ENCODE results near the gene VWA2. TPM values are rescaled to one million over a fixed set of nuclear protein-coding genes. Genes with fewer than 3 reads are reported as not detected.

Gene VWA2
- total and polyA plus RNA-seq, 10 of the 15 experiments (the other 5 are each of a cell fraction or from before 2014, with no cell fraction given) = 0.03 TPM; not detected in 9

DNA sequence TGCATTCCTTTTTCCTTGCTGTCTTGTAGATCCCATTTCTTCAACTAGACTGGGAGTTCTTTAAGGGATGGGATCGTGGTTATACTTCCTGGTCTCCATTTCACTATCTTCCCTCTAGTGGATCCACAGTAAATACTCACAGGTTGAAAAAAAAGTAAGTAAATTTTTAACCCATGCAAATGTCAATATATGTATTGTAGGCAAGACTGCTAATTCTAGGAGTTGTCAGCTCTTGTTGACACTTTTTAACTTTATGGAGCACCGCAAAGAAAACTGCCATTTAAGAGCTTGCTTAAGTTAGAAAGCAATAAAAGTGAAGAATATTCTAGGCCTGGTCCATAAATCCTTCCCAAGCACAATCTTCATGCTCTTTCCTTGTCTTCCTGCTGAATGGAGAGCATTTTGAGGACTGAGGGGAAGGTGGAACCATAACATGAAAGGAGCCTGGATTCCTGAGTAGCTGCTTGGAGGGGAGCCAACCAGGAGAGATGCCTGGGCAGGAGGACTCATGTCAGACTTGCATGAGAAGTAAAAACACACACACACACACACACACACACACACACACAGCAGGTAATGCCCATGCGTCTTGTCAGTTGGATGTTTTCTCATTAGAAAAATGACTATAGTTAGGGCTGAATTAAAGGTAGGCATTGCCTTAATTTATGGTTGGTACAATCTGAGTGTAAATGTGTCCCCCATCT, 32.2 kb downstream of the VWA2 start:
- ChIA-PET POLR2A (no interaction called here), CTCF (no interaction called here), SMC1A (ENCODE audit: uncharacterized antibody, unreplicated experiment) (interaction anchor here (0.6 to 0.9 kb wide), 3 partner anchors 13 to 230 kb away, joined by 3 to 6 read pairs (median 3); no protein-coding TSS in a partner anchor), RAD21 (ENCODE audit: unreplicated experiment) (no interaction called here)
- peaks cover 0 to 4% of the 10 kb centered on the region in 2 experiments for H3K27me3 ChIP-seq (replicated peaks in 1 of 2; ENCODE audit: control insufficient read depth in 2 of 2, insufficient read depth in 2 of 2, low read length in 1 of 2)
- H3K4me2 ChIP-seq (ENCODE audit: control insufficient read depth, insufficient read depth) = no peak overlapping the region
- no TSS peak for BruUV-seq (replicated peaks)
- no peak for FAIRE-seq
- H3K9ac ChIP-seq (ENCODE audit: control insufficient read depth, insufficient read depth, low read length) = no peak overlapping the region
- H3K4me3 ChIP-seq = no peak overlapping the region
- intact Hi-C loops (cut with micrococcal nuclease; ENCODE audit: unreplicated experiment) = no loop called here
- no peak overlapping the region for H2AFZ ChIP-seq (ENCODE audit: control insufficient read depth, low read depth, low read length)
- no peaks in the 10 kb centered on the region for H4K20me1 ChIP-seq (ENCODE audit: control insufficient read depth, insufficient read depth)
- TF ChIP-seq CREB1 (IDR thresholded peaks at IDR 0.05; ENCODE audit: low read depth) (no peak), FOXK2 (IDR thresholded peaks at IDR 0.05) (no peak), NKRF (conservative IDR thresholded peaks at IDR 0.05) (no peak), ZZZ3 (IDR thresholded peaks at IDR 0.05; ENCODE audit: control insufficient read depth, insufficient read length, low read depth) (no peak), LARP7 (IDR thresholded peaks at IDR 0.05) (no peak)
- ATAC-seq = no peak
- H3K4me1 ChIP-seq (ENCODE audit: control insufficient read depth, insufficient read depth, low read length) = no peaks in the 10 kb centered on the region
- in situ Hi-C loops (cut with MboI) = no loop called here
- no peaks in the 10 kb centered on the region for H3K9me3 ChIP-seq (replicated peaks; ENCODE audit: control insufficient read depth, insufficient read depth, low read length)
- no peaks in the 10 kb centered on the region for H3K79me2 ChIP-seq (ENCODE audit: control insufficient read depth, insufficient read depth, low read length)
- H3K27ac ChIP-seq (ENCODE audit: control insufficient read depth, insufficient read depth) = no peak overlapping the region
- no peak for DNase-seq (ENCODE audit: low read depth, low spot score)
- H3K36me3 ChIP-seq (ENCODE audit: control insufficient read depth in 2 of 2, insufficient read depth in 2 of 2, low read length in 1 of 2) = no peaks in the 10 kb centered on the region
- 53% methylated on average over 3 of the region's 3 CpGs for WGBS (ENCODE audit: insufficient coverage, insufficient replicate concordance, low lambda C conversion rate, missing lambda C conversion rate)

- ChIA-PET POLR2A (no interaction called here), CTCF (no interaction called here), SMC1A (ENCODE audit: uncharacterized antibody, unreplicated experiment) (no interaction called here), RAD21 (ENCODE audit: unreplicated experiment) (no interaction called here)
- Histone ChIP-seq H3K36me3 (ENCODE audit: control insufficient read depth in 2 of 2, insufficient read depth in 2 of 2, low read length in 1 of 2) (no peaks in the 10 kb centered on the region), H3K4me3 (no peak overlapping the region), H3K4me2 (ENCODE audit: control insufficient read depth, insufficient read depth) (no peak overlapping the region), H3K27me3 (replicated peaks in 1 of 2; ENCODE audit: control insufficient read depth in 2 of 2, insufficient read depth in 2 of 2, low read length in 1 of 2) (peaks cover 0 to 4% of the 10 kb centered on the region in 2 experiments), H3K27ac (ENCODE audit: control insufficient read depth, insufficient read depth) (no peak overlapping the region), H3K9me3 (replicated peaks; ENCODE audit: control insufficient read depth, insufficient read depth, low read length) (no peaks in the 10 kb centered on the region), H4K20me1 (ENCODE audit: control insufficient read depth, insufficient read depth) (no peaks in the 10 kb centered on the region), H3K79me2 (ENCODE audit: control insufficient read depth, insufficient read depth, low read length) (no peaks in the 10 kb centered on the region), H3K9ac (ENCODE audit: control insufficient read depth, insufficient read depth, low read length) (no peak overlapping the region), H3K4me1 (ENCODE audit: control insufficient read depth, insufficient read depth, low read length) (no peaks in the 10 kb centered on the region), H2AFZ (ENCODE audit: control insufficient read depth, low read depth, low read length) (no peak overlapping the region)
- no peak for DNase-seq (ENCODE audit: low read depth, low spot score)
- in situ Hi-C loops (cut with MboI) = no loop called here
- no peak for FAIRE-seq
- 38% methylated on average over 4 of the region's 4 CpGs for WGBS (ENCODE audit: insufficient coverage, insufficient replicate concordance, low lambda C conversion rate, missing lambda C conversion rate)
- intact Hi-C loops (cut with micrococcal nuclease; ENCODE audit: unreplicated experiment) = no loop called here
- ATAC-seq = no peak
- no TSS peak for BruUV-seq (replicated peaks)
- TF ChIP-seq, protein P1, sequence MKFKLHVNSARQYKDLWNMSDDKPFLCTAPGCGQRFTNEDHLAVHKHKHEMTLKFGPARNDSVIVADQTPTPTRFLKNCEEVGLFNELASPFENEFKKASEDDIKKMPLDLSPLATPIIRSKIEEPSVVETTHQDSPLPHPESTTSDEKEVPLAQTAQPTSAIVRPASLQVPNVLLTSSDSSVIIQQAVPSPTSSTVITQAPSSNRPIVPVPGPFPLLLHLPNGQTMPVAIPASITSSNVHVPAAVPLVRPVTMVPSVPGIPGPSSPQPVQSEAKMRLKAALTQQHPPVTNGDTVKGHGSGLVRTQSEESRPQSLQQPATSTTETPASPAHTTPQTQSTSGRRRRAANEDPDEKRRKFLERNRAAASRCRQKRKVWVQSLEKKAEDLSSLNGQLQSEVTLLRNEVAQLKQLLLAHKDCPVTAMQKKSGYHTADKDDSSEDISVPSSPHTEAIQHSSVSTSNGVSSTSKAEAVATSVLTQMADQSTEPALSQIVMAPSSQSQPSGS (IDR thresholded peaks at IDR 0.05; ENCODE audit: low read length) = no peak
- TF ChIP-seq MTA2 (IDR thresholded peaks at IDR 0.05; ENCODE audit: low read depth) (no peak), TCF12 (IDR thresholded peaks at IDR 0.05; ENCODE audit: low read depth, low read length) (no peak), NR2C1 (IDR thresholded peaks at IDR 0.05) (no peak), SREBF2 (IDR thresholded peaks at IDR 0.05; ENCODE audit: low read length) (no peak), ZNF24 (IDR thresholded peaks at IDR 0.05) (no peak), CREM (IDR thresholded peaks at IDR 0.05; ENCODE audit: low read depth) (no peak), NFIC (IDR thresholded peaks at IDR 0.05; ENCODE audit: low read depth, low read length) (no peak), JUND (IDR thresholded peaks at IDR 0.05; ENCODE audit: low read depth, low read length) (no peak)
These were observed 32.7 kb downstream of the VWA2 start for GRCh38 chr10:114271779-114272167.
